Immature natural killer cell (primary cell): Measurements from ENCODE around the gene TNFRSF13B. TPM values are rescaled to one million over a fixed set of nuclear protein-coding genes. Genes with fewer than 3 reads are reported as not detected.
"Not testable (repeated sequence)": the region's sequence is repeated elsewhere in the genome, so short reads cannot be mapped to it uniquely, and the experiment has no call there.

Source experiments
- DNase-seq, 3 donors: peaks; one replicate each; pipeline ENCODE4 v3.0.0; 2022; ENCODE audit warnings: mixed read lengths in 1 of 3
- H3K27ac Mint-ChIP-seq, 6 donors: one replicate each; pipeline ENCODE4 v1.8.0; 2020; ENCODE audit warnings: mixed read lengths in 6 of 6, mild to moderate bottlenecking in 5 of 6, inconsistent platforms in 4 of 6, moderate library complexity in 3 of 6
- H3K27me3 Mint-ChIP-seq, 3 donors: one replicate each; pipeline ENCODE4 v1.8.0; 2020 to 2021; ENCODE audit warnings: low read depth in 3 of 3, mild to moderate bottlenecking in 3 of 3, mixed read lengths in 3 of 3, moderate library complexity in 3 of 3, inconsistent platforms in 1 of 3
- H3K36me3 Mint-ChIP-seq, 3 donors: one replicate each; pipeline ENCODE4 v1.8.0; 2020; ENCODE audit warnings: mixed read lengths in 3 of 3, inconsistent platforms in 2 of 3, mild to moderate bottlenecking in 2 of 3
- H3K4me1 Mint-ChIP-seq, 2 donors: one replicate each; pipeline ENCODE4 v1.8.0; 2020; ENCODE audit warnings: inconsistent platforms in 2 of 2, mild to moderate bottlenecking in 2 of 2, mixed read lengths in 2 of 2, moderate library complexity in 1 of 2
- H3K4me3 Mint-ChIP-seq, 5 donors: one replicate each; pipeline ENCODE4 v1.8.0; 2020; ENCODE audit warnings: mild to moderate bottlenecking in 5 of 5, mixed read lengths in 5 of 5, inconsistent platforms in 3 of 5, moderate library complexity in 3 of 5
- H3K9me3 Mint-ChIP-seq, 6 donors: one replicate each; pipeline ENCODE4 v1.8.0; 2020; ENCODE audit warnings: mild to moderate bottlenecking in 6 of 6, mixed read lengths in 6 of 6, inconsistent platforms in 4 of 6, moderate library complexity in 3 of 6
- polyA plus RNA-seq, 3 donors: library from polyadenylated mRNA; unstranded; fragments of 300-500 nt; fragmentation: Illumina TruSeq; gene quantifications; one replicate each; pipeline ENCODE4 v1.2.3, GENCODE V29; 2021

TNFRSF13B gene
- polyA plus RNA-seq, 3 donors from 2014 or later: not detected

GRCh38 chr17:16986391-16986790 is 14.5 kb upstream of the TNFRSF13B start:
- peaks cover 2 to 11% (median 3%) of the 10 kb centered on the region in 3 donors for H3K27me3 Mint-ChIP-seq
- H3K27ac Mint-ChIP-seq: peak overlapping the region in 3 of 6 donors; percentile 41 to 84 (median 81)
- no peaks in the 10 kb centered on the region for H3K36me3 Mint-ChIP-seq
- no peak for DNase-seq
- H3K4me1 Mint-ChIP-seq: peaks cover 31 to 37% of the 10 kb centered on the region in 2 donors
- H3K9me3 Mint-ChIP-seq: no peaks in the 10 kb centered on the region
- no peak overlapping the region for H3K4me3 Mint-ChIP-seq

GRCh38 chr17:16981928-16982327 is 10.0 kb upstream of the TNFRSF13B start:
- H3K4me1 Mint-ChIP-seq: no peaks in the 10 kb centered on the region

GRCh38 chr17:16980813-16981731 is 9.2 kb upstream of the TNFRSF13B start:
- Mint-ChIP-seq H3K36me3 (no peaks in the 10 kb centered on the region), H3K4me3 (no peak overlapping the region), H3K4me1 (no peaks in the 10 kb centered on the region), H3K27ac (no peak overlapping the region), H3K9me3 (no peaks in the 10 kb centered on the region), H3K27me3 (peaks cover 0 to 6% (median 0%) of the 10 kb centered on the region in 3 donors)
- DNase-seq: no peak

More at GRCh38 chr17:16981928-16982327, 10.0 kb upstream of the TNFRSF13B start:
- H3K27me3 Mint-ChIP-seq: peaks cover 0 to 6% (median 0%) of the 10 kb centered on the region in 3 donors
- no peaks in the 10 kb centered on the region for H3K36me3 Mint-ChIP-seq
- no peak for DNase-seq
- H3K27ac Mint-ChIP-seq: no peak overlapping the region
- H3K4me3 Mint-ChIP-seq: no peak overlapping the region
- H3K9me3 Mint-ChIP-seq: no peaks in the 10 kb centered on the region

- DNase-seq: no peak
- H3K9me3 Mint-ChIP-seq: no peaks in the 10 kb centered on the region
- peaks cover 0 to 6% (median 0%) of the 10 kb centered on the region in 3 donors for H3K27me3 Mint-ChIP-seq
- no peak overlapping the region for H3K27ac Mint-ChIP-seq
- H3K36me3 Mint-ChIP-seq: no peaks in the 10 kb centered on the region
- H3K4me3 Mint-ChIP-seq: no peak overlapping the region
- no peaks in the 10 kb centered on the region for H3K4me1 Mint-ChIP-seq
Observed at GRCh38 chr17:16980061-16980460, 8.1 kb upstream of the TNFRSF13B start.

GRCh38 chr17:16979237-16979823 is 7.4 kb upstream of the TNFRSF13B start:
- not testable (repeated sequence) for H3K4me3 Mint-ChIP-seq, DNase-seq, H3K27ac Mint-ChIP-seq, H3K27me3 Mint-ChIP-seq, H3K4me1 Mint-ChIP-seq, H3K36me3 Mint-ChIP-seq, H3K9me3 Mint-ChIP-seq

GRCh38 chr17:16977932-16978331 is 6.0 kb upstream of the TNFRSF13B start:
- Mint-ChIP-seq H3K27me3 (peaks cover 0 to 9% (median 0%) of the 10 kb centered on the region in 3 donors), H3K36me3 (no peaks in the 10 kb centered on the region), H3K4me1 (no peaks in the 10 kb centered on the region), H3K9me3 (no peaks in the 10 kb centered on the region), H3K4me3 (no peak overlapping the region), H3K27ac (no peak overlapping the region)
- DNase-seq: no peak

GRCh38 chr17:16976725-16977550 is 5.0 kb upstream of the TNFRSF13B start:
- H3K4me3 Mint-ChIP-seq: no peak overlapping the region
- no peak for DNase-seq
- no peaks in the 10 kb centered on the region for H3K9me3 Mint-ChIP-seq
- H3K4me1 Mint-ChIP-seq: no peaks in the 10 kb centered on the region
- peaks cover 0 to 9% (median 2%) of the 10 kb centered on the region in 3 donors for H3K27me3 Mint-ChIP-seq
- no peaks in the 10 kb centered on the region for H3K36me3 Mint-ChIP-seq
- H3K27ac Mint-ChIP-seq: peak overlapping the region in 3 of 6 donors; percentile 45 to 50 (median 46)

- no peak overlapping the region for H3K4me3 Mint-ChIP-seq
- peaks cover 0 to 9% (median 2%) of the 10 kb centered on the region in 3 donors for H3K27me3 Mint-ChIP-seq
- H3K36me3 Mint-ChIP-seq: no peaks in the 10 kb centered on the region
- H3K27ac Mint-ChIP-seq: peak overlapping the region in 3 of 6 donors; percentile 49 to 76 (median 69)
- no peaks in the 10 kb centered on the region for H3K9me3 Mint-ChIP-seq
- no peak for DNase-seq
- no peaks in the 10 kb centered on the region for H3K4me1 Mint-ChIP-seq
Observed at GRCh38 chr17:16975744-16976625, 4.1 kb upstream of the TNFRSF13B start.

GRCh38 chr17:16975277-16975651 is 3.3 kb upstream of the TNFRSF13B start:
- Mint-ChIP-seq H3K36me3 (no peaks in the 10 kb centered on the region), H3K4me3 (no peak overlapping the region), H3K27me3 (peaks cover 0 to 7% (median 2%) of the 10 kb centered on the region in 3 donors), H3K9me3 (no peaks in the 10 kb centered on the region), H3K27ac (no peak overlapping the region), H3K4me1 (no peaks in the 10 kb centered on the region)
- DNase-seq: no peak

GRCh38 chr17:16974569-16975276 is 2.8 kb upstream of the TNFRSF13B start:
- Mint-ChIP-seq H3K4me3 (no peak overlapping the region), H3K27ac (no peak overlapping the region), H3K9me3 (no peaks in the 10 kb centered on the region), H3K27me3 (peaks cover 0 to 7% (median 2%) of the 10 kb centered on the region in 3 donors), H3K4me1 (no peaks in the 10 kb centered on the region), H3K36me3 (no peaks in the 10 kb centered on the region)
- no peak for DNase-seq

GRCh38 chr17:16973760-16974540 is 2.0 kb upstream of the TNFRSF13B start:
- Mint-ChIP-seq H3K9me3 (no peaks in the 10 kb centered on the region), H3K4me1 (no peaks in the 10 kb centered on the region), H3K4me3 (no peak overlapping the region), H3K27me3 (peaks cover 0 to 3% (median 2%) of the 10 kb centered on the region in 3 donors), H3K27ac (no peak overlapping the region), H3K36me3 (no peaks in the 10 kb centered on the region)
- DNase-seq: no peak

GRCh38 chr17:16973043-16973442 is 1.1 kb upstream of the TNFRSF13B start:
- H3K4me1 Mint-ChIP-seq, H3K36me3 Mint-ChIP-seq, H3K27ac Mint-ChIP-seq, DNase-seq, H3K27me3 Mint-ChIP-seq, H3K4me3 Mint-ChIP-seq, H3K9me3 Mint-ChIP-seq: not testable (repeated sequence)
